Measurements from ENCODE around the gene WDR18. TPM values are rescaled to one million over a fixed set of nuclear protein-coding genes. Genes with fewer than 3 reads are reported as not detected.

The WDR18 gene
- total RNA-seq, 1 donor from 2014 or later, result 66.5 TPM

GRCh38 chr19:953445-954271, 30.5 kb upstream of the WDR18 start:
- peak overlapping the region; percentile 60 for H3K4me3 Mint-ChIP-seq
- H3K36me3 Mint-ChIP-seq (ENCODE audit: low read depth), result no peaks in the 10 kb centered on the region
- H3K27me3 Mint-ChIP-seq, result no peaks in the 10 kb centered on the region
- no peak for DNase-seq
- POLR2A ChIA-PET, result interaction anchor here (0.6 to 0.8 kb wide), 2 partner anchors 47 to 621 kb away, joined by 3 to 12 read pairs; no protein-coding TSS in a partner anchor
- CTCF ChIA-PET, result interaction anchor here (1.1 to 1.6 kb wide), 2 partner anchors 28 to 30 kb away, joined by 3 to 4 read pairs; partner anchors contain the start of gene WDR18
- H3K4me1 Mint-ChIP-seq, result peaks cover 54% of the 10 kb centered on the region
- ATAC-seq (ENCODE audit: low read depth), result no peak
- H3K27ac Mint-ChIP-seq, result peak overlapping the region; percentile 76
- intact Hi-C loops (cut with micrococcal nuclease), result no loop called here
- no peaks in the 10 kb centered on the region for H3K9me3 Mint-ChIP-seq
- TF ChIP-seq CTCF (IDR thresholded peaks at IDR 0.05), result no peak

- ChIA-PET POLR2A (interaction anchor here (0.6 to 1.0 kb wide), 3 partner anchors 30 to 621 kb away, joined by 3 to 12 read pairs (median 5); partner anchors contain the start of gene WDR18), CTCF (interaction anchor here (1.1 kb wide), 1 partner anchor 30 kb away, joined by 3 read pairs; the partner anchor contains the start of gene WDR18)
- intact Hi-C loops (cut with micrococcal nuclease), result no loop called here
- no peaks in the 10 kb centered on the region for H3K27me3 Mint-ChIP-seq
- ATAC-seq (ENCODE audit: low read depth), result no peak
- H3K27ac Mint-ChIP-seq, result no peak overlapping the region
- no peak for DNase-seq
- TF ChIP-seq CTCF (IDR thresholded peaks at IDR 0.05), result no peak
- peaks cover 50% of the 10 kb centered on the region for H3K4me1 Mint-ChIP-seq
- peak overlapping the region; percentile 24 for H3K4me3 Mint-ChIP-seq
- no peaks in the 10 kb centered on the region for H3K9me3 Mint-ChIP-seq
- H3K36me3 Mint-ChIP-seq (ENCODE audit: low read depth), result peaks cover 4% of the 10 kb centered on the region
Observed at GRCh38 chr19:954272-954671, 29.9 kb upstream of the WDR18 start.

GRCh38 chr19:954672-955494, 29.3 kb upstream of the WDR18 start:
- H3K4me3 Mint-ChIP-seq, result peak overlapping the region; percentile 35
- no peak for TF ChIP-seq CTCF (IDR thresholded peaks at IDR 0.05)
- DNase-seq (no peak), ATAC-seq (ENCODE audit: low read depth) (peak; percentile 58)
- intact Hi-C loops (cut with micrococcal nuclease), result no loop called here
- peak overlapping the region; percentile 59 for H3K27ac Mint-ChIP-seq
- H3K27me3 Mint-ChIP-seq, result no peaks in the 10 kb centered on the region
- no peaks in the 10 kb centered on the region for H3K9me3 Mint-ChIP-seq
- H3K36me3 Mint-ChIP-seq (ENCODE audit: low read depth), result peaks cover 8% of the 10 kb centered on the region
- peaks cover 45% of the 10 kb centered on the region for H3K4me1 Mint-ChIP-seq
- POLR2A ChIA-PET, result interaction anchor here (0.6 to 1.0 kb wide), 3 partner anchors 29 to 620 kb away, joined by 3 to 12 read pairs (median 5); partner anchors contain the start of gene WDR18
- CTCF ChIA-PET, result interaction anchor here (1.1 kb wide), 1 partner anchor 29 kb away, joined by 3 read pairs; the partner anchor contains the start of gene WDR18

DNA sequence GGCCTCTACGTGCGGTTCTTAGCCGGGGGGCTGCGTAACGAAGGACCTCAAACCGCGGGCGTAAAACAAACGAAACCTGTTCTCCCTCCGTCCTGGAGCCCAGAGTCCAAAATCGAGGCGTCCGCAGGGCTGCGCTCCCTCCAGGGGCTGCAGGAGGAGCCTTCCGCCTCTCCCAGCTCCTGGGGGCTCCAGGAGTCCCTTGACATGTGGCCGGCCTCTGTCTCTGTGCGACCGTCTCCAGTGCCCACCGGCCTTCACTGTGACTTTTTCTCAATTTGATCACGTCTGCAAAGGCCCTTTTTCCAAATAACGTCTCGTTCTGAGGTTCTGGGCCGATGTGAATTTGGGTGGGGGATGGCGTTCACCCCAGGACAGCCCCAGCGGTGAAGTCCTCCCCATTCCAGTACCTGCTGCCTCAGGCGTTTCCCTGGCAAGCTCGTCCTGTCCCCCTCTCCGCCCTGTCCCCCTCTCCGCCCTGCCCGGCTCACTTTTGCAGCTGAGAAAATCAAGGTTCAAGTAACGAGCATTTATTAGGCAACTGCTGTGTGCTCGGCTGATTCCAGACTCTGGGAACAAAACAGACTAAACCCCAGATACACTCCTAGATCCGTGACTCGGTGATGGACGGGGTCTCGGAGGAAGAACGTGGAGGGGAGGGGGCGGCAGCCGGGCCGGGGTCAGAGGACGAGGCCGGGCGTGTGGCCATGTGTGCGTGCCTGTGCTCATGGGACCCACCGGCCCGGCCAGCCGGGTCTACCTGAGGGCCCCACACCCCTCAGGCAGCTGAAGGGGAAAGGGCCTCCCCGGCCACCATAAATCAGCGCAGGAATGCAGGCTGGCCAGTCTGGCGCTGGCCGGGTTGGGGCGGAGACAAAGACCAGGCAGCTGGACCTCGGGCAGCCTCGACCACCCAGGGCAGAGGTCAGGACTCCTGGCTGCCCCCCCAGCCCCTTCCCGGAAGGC, 28.1 kb upstream of the WDR18 start:
- ChIA-PET POLR2A (no interaction called here), CTCF (no interaction called here)
- TF ChIP-seq CTCF (IDR thresholded peaks at IDR 0.05), result no peak
- Mint-ChIP-seq H3K9me3 (no peaks in the 10 kb centered on the region), H3K4me3 (no peak overlapping the region), H3K27ac (no peak overlapping the region), H3K36me3 (ENCODE audit: low read depth) (peaks cover 14% of the 10 kb centered on the region), H3K4me1 (peaks cover 37% of the 10 kb centered on the region), H3K27me3 (no peaks in the 10 kb centered on the region)
- DNase-seq, result no peak
- ATAC-seq (ENCODE audit: low read depth), result no peak
- intact Hi-C loops (cut with micrococcal nuclease), result no loop called here
